ENCODE data around the gene MLLT3.

DNA sequence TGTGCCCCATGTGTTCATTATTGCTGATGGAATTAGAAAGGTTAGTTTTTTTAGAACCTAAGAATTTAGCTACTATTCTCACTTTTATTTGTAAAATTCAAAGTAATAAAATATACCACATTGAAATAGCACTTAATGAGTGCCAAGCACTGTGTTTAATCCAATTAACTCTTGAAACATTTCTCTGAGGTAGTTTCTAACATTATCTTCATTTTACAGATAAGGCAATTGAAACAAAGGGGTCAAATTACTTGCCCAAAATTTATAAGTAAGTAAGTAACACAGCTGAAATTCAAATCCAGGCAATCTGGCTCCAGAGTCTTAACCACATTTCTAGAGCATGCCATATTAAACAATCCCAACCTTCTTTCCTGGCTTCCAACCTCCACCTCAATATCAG lies 84.2 kb downstream of the MLLT3 start:
- TF ChIP-seq, protein P1, sequence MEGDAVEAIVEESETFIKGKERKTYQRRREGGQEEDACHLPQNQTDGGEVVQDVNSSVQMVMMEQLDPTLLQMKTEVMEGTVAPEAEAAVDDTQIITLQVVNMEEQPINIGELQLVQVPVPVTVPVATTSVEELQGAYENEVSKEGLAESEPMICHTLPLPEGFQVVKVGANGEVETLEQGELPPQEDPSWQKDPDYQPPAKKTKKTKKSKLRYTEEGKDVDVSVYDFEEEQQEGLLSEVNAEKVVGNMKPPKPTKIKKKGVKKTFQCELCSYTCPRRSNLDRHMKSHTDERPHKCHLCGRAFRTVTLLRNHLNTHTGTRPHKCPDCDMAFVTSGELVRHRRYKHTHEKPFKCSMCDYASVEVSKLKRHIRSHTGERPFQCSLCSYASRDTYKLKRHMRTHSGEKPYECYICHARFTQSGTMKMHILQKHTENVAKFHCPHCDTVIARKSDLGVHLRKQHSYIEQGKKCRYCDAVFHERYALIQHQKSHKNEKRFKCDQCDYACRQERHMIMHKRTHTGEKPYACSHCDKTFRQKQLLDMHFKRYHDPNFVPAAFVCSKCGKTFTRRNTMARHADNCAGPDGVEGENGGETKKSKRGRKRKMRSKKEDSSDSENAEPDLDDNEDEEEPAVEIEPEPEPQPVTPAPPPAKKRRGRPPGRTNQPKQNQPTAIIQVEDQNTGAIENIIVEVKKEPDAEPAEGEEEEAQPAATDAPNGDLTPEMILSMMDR (IDR thresholded peaks at IDR 0.05; ENCODE audit: poor library complexity): no peak
- TF ChIP-seq EZH2 (IDR thresholded peaks at IDR 0.05; ENCODE audit: borderline replicate concordance) (no peak), EZH2phosphoT487 (IDR thresholded peaks at IDR 0.05; ENCODE audit: low read depth, severe bottlenecking, unreplicated experiment) (no peak)
